Measurements from ENCODE around the gene HS3ST1.

DNA sequence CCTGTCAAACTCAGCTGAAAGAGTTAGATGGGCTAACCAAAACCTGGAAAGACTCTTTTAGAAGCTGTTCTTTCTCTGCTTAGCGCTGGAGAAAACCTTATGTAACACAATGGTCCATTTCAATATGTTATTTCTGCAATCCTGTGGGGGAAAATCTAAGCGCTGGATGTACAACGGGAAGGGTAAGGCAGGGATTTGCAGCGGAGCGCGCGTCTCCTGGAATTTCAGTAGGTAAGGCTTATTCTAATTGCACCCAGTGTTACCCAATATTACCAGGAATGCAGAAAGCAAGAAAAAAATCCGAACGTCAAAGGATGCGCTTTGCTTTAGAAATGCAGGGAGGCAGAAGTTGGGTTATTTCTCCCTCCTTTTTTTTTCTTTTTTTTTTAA is 2.0 kb downstream of the HS3ST1 start:
- no peak for TF ChIP-seq L3MBTL2 (conservative IDR thresholded peaks at IDR 0.05)
- no peak for TF ChIP-seq FOXK2 (IDR thresholded peaks at IDR 0.05)
